HG02884 (cell line): ENCODE data around the gene PAX4.

Experiments used
- ATAC-seq: cut with Tn5 transposase; IDR thresholded peaks from one replicate; pipeline ENCODE4 v1.9.1; 2021; ENCODE audit warnings: mild to moderate bottlenecking, moderate library complexity; ENCODE audit not compliant: unreplicated experiment

PAX4 gene

GRCh38 chr7:127629268-127629854, 11.4 kb upstream of the PAX4 start:
- peak; percentile 60 for ATAC-seq

- no peak for ATAC-seq
These were observed 10.5 kb upstream of the PAX4 start for GRCh38 chr7:127628445-127628844.

- no peak for ATAC-seq
These were observed 7.4 kb upstream of the PAX4 start for GRCh38 chr7:127625331-127625730.

GRCh38 chr7:127620406-127621233, 2.7 kb upstream of the PAX4 start:
- ATAC-seq: no peak

- no peak for ATAC-seq
These were observed 1.9 kb upstream of the PAX4 start for GRCh38 chr7:127619681-127620405.

GRCh38 chr7:127618775-127619174, 833 bp upstream of the PAX4 start:
- no peak for ATAC-seq

- no peak for ATAC-seq
These were observed 1.2 kb downstream of the PAX4 start for GRCh38 chr7:127616724-127617123.

GRCh38 chr7:127612263-127612662, 5.7 kb downstream of the PAX4 start:
- ATAC-seq: no peak

- no peak for ATAC-seq
These were observed 8.6 kb downstream of the PAX4 start for GRCh38 chr7:127609297-127609696.

- no peak for ATAC-seq
These were observed 9.5 kb downstream of the PAX4 start for GRCh38 chr7:127608446-127608845.

GRCh38 chr7:127600885-127601284, 17.1 kb downstream of the PAX4 start:
- ATAC-seq: no peak

- no peak for ATAC-seq
These were observed 19.6 kb downstream of the PAX4 start for GRCh38 chr7:127598318-127598717.

GRCh38 chr7:127595737-127596136, 22.2 kb downstream of the PAX4 start:
- ATAC-seq: no peak

- no peak for ATAC-seq
These were observed 23.5 kb downstream of the PAX4 start for GRCh38 chr7:127594490-127594889.

GRCh38 chr7:127592550-127592949, 25.4 kb downstream of the PAX4 start:
- ATAC-seq: no peak

GRCh38 chr7:127591591-127591990, 26.4 kb downstream of the PAX4 start:
- no peak for ATAC-seq

GRCh38 chr7:127591189-127591588, 26.8 kb downstream of the PAX4 start:
- no peak for ATAC-seq

GRCh38 chr7:127589896-127590295, 28.0 kb downstream of the PAX4 start:
- ATAC-seq: no peak

- ATAC-seq: peak; percentile 13
These were observed 29.1 kb downstream of the PAX4 start for GRCh38 chr7:127588697-127589482.

GRCh38 chr7:127588019-127588696, 29.8 kb downstream of the PAX4 start, which contains the start of gene ARF5:
ARF5 (plus strand) TSS chr7:127588411; CDS start chr7:127588499, 88 bp downstream.
- peak; percentile 61 for ATAC-seq
